Astrocyte (in vitro differentiated cells and primary cell): ENCODE results near the gene HRH2.

Experiments
- CTCF ChIP-seq: IDR thresholded peaks from 2 replicates; pipeline ENCODE4 v1.5.1; 2011; ENCODE audit warnings: low read depth, mild to moderate bottlenecking, inconsistent platforms, low read length, moderate library complexity; ENCODE audit not compliant: insufficient read depth
- EZH2 ChIP-seq: IDR thresholded peaks from 2 replicates; pipeline ENCODE4 v1.6.1; 2012; ENCODE audit warnings: mild to moderate bottlenecking, low read length, inconsistent platforms; ENCODE audit not compliant: insufficient read depth

- TF ChIP-seq CTCF (no peak), EZH2 (no peak)
These were observed 93.5 kb downstream of the HRH2 start for GRCh38 chr5:175751369-175751768.
